ENCODE results near the gene NT5C2.
"Not testable (repeated sequence)": the region's sequence is repeated elsewhere in the genome, so short reads cannot be mapped to it uniquely, and the experiment has no call there.

- TF ChIP-seq, protein P1, sequence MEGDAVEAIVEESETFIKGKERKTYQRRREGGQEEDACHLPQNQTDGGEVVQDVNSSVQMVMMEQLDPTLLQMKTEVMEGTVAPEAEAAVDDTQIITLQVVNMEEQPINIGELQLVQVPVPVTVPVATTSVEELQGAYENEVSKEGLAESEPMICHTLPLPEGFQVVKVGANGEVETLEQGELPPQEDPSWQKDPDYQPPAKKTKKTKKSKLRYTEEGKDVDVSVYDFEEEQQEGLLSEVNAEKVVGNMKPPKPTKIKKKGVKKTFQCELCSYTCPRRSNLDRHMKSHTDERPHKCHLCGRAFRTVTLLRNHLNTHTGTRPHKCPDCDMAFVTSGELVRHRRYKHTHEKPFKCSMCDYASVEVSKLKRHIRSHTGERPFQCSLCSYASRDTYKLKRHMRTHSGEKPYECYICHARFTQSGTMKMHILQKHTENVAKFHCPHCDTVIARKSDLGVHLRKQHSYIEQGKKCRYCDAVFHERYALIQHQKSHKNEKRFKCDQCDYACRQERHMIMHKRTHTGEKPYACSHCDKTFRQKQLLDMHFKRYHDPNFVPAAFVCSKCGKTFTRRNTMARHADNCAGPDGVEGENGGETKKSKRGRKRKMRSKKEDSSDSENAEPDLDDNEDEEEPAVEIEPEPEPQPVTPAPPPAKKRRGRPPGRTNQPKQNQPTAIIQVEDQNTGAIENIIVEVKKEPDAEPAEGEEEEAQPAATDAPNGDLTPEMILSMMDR (IDR thresholded peaks at IDR 0.05): not testable (repeated sequence)
- not testable (repeated sequence) for TF ChIP-seq POLR2A (IDR thresholded peaks at IDR 0.05)
These were observed 126.0 kb downstream of the NT5C2 start for GRCh38 chr10:103067099-103067477.
